HG03439 (cell line): ENCODE data around the gene LCE2D.

Source experiments
- ATAC-seq: cut with Tn5 transposase; IDR thresholded peaks from one replicate; pipeline ENCODE4 v1.9.1; 2021; ENCODE audit warnings: mild to moderate bottlenecking, moderate library complexity; ENCODE audit not compliant: unreplicated experiment

The LCE2D gene

DNA sequence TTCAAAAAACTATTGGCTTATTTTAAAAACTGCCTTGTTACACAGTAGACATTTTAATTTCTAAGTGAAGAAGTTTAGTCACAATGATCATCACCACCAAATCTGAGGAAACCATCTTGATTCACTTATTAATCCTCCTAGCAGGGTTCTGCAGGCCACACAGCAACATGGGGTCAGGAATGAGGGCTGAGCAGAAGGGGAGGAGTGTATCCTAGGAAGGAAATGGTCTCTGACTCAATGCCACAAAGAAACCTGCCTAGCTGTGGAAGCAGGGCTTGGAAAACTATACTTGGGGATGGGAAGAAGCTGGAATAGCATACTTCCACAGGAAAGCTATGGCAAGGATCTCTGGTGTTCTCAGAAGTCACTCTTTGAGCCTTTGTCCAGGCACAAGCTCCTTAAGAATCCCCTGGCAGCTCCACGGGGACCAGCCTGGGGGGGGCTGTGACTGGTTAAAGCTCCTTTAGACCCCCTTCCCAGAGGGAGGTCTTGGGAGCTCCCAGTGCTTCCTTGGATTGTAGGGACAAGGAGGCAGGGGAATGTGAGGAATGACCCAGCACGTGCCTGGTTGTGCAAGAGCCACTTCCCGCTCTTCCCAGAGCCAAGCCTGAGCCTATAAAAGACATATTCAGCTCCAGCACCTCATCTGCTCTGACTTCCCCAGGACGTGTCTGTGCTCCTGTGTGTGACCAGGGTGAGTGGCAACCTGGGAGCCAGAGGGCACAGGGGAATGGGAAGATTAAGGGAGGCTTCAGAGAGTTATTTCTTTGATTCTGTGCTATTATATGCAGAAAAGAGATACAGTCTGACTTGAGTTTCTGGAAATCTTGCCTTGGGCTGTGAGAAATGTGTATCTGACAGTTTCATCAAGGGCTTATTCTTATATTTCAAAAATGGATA lies 34.8 kb downstream of the LCE2D start, which contains the start of gene LCE2A:
TSS of gene LCE2A (plus strand) at position 645 of the 900 bp plus-strand sequence. CDS start 557 bp downstream, outside the sequence.
- no peak for ATAC-seq

DNA sequence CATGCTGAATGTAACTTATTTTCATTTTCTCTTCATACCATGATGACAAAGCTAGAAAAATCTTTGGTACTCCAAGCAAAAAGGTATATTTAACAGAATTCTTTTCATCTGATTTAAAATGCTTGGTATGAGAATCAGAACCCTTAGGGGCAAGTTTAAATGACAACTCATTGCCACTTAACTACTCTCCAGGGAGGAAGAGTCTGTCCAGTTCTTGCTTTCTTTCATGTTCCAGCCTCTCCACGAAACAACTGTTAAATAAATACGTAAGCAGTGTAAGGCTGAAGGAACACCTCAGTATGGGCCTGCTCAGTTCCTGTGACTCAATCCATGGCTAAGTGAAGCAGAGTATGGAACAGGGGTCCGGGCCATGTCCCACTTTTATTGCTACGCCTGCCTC lies 36.6 kb downstream of the LCE2D start:
- ATAC-seq, result no peak

DNA sequence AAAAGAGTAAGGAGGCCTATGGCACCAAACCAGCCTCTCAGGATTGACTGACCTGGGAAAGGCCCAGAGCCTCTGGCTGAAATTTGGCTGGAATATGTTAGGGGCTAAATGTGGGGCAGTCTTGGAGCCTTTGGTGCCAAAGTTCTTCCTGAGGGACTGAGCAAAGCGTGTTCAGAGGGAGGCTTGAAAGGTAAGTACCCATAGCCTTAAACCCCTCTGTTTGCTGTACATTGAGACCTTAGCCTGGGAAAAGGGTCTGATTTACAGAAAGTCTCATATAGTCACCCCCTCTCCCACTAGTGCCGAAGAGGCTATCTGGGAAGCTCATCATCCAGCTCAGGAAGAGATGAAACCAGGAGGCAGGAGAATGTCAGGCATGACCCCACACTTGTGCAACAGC lies 44.7 kb downstream of the LCE2D start, which contains the start of gene LCE4A:
TSS of gene LCE4A (plus strand) at position 301 of the 400 bp plus-strand sequence. CDS start 916 bp downstream, outside the sequence.
- no peak for ATAC-seq
